Raji (cell line): ENCODE measurements around the gene C1QTNF3.

ENCODE experiments used
- POLR2A ChIP-seq: IDR thresholded peaks from 2 replicates; pipeline ENCODE4 v1.6.1; 2011; ENCODE audit warnings: low read depth, low read length, control low read depth; ENCODE audit not compliant: insufficient read depth

Gene C1QTNF3

DNA sequence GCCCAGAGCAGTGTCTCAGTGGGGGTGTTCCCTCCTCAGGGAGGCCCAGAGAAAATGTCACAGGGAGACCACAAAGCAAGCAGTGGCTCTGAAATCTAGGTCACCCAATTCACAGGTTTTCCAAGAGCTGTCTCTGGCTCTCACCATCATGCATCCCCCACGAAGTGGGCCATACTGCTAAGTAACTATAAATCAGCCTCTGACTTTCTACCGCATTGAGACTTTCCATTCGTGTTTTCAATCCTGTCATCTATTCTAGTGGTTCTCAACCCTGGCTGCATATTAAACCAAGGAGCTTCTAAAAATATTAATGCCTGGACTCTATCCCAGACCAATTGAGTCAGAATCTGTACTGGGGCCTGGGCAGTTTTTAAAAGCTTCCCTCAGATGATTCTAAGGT, 2.0 kb upstream of the C1QTNF3 start:
- TF ChIP-seq POLR2A, result no peak

DNA sequence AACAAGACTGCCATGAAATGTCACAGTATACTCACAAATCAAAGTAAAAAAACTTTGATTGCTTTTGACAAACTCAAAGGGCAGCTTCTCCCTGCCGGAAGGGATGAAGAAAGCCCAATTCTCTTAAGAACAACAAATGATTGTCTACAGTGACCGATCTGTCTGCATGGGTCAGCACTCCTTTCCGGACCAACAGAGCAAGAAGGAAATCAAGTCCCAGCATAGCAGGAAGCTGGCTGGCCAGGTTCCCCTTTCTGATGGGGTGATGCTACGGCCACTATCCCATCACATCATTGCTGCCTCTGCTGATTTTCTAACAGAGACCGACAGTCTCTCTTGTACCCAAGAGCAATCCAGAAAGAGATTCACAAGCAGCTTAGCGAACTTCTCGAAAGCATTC, 692 bp downstream of the C1QTNF3 start:
- TF ChIP-seq POLR2A, result no peak

DNA sequence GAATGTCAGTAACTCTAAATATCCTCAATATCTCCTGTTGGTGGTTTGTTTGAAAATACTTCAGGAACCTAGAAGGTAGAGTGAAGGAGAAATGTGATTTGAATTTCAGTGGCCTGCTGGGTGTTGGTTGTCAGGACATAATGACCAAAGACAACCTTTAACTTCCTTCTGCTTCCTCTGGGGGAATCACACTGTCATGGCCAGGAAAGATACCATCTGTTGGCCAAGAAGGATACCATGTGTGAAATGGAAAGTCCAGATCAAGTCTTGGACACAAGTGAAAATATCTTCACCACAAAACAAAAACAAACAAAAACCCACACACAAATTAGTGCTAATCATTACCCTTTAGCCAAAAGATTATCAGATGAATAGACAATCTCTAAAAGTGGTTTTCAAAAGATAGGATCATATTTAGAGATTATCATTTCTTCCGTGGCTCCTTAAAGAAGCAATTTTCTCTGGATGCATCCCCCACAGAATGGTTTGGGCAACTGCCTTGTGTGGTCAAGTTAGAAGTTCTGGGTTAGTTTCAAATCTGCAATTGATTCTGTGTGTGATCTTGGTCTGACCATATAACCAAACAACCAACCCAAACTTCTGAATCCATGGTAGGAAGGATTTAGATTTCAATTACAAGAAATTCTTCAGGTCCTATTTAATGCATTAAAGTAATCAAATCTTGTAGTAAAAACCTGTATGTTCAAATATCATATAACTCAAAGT, 1.6 kb downstream of the C1QTNF3 start:
- no peak for TF ChIP-seq POLR2A

DNA sequence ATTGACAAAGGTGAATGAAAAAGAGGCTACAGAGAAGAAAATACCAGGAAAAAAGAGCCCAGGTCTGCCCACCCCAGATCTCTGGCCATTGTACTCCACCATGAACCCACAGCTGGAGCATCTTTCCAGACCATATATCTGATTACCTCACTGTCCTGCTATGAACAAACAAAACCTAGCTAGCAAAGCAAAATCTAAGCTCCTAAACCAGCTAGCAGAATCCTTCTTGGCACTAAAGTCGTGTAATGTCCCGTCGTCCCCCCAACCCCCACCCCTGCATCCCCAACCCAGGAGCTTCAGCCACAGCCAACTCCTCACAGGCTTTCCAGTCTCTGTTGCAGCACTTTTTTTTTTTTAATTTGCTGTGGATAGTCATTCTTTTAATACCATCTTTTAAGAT, 2.5 kb downstream of the C1QTNF3 start:
- TF ChIP-seq POLR2A, result no peak

DNA sequence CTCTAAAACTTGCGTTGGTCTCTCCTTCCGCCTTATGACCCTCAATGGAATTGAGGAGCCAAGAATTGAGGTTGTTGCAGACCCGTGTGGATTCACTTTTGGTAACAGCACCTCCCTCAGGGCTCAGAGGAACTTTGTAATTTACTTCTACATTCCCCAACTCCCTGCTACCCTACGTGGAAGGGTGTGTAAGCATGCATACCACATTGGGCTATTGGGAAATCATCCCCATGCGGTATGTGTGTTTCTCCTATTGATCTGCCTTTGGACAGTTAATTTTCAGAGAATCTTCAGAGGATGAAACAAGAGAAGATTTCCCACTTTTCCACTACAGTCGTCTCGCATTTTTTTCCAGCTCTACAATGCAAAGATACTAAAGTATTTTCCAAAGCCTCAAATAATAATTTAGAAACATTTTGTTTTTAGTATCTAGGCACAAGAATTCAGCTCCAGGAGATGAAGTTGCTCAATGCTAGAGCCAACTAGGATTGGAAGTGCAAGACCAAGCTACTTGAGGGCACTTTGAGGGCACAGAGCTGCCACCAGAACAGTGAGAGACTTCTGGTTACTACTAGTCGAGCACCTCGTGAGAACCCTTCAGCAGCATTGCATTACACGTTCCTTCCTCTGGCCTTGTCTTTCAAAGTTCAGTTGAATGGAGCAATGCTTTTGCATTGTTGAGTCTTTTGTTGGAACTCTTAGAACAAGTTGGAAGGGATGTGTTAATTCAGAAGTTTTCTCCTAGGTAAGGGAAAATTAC, 3.4 kb downstream of the C1QTNF3 start:
- TF ChIP-seq POLR2A, result no peak

DNA sequence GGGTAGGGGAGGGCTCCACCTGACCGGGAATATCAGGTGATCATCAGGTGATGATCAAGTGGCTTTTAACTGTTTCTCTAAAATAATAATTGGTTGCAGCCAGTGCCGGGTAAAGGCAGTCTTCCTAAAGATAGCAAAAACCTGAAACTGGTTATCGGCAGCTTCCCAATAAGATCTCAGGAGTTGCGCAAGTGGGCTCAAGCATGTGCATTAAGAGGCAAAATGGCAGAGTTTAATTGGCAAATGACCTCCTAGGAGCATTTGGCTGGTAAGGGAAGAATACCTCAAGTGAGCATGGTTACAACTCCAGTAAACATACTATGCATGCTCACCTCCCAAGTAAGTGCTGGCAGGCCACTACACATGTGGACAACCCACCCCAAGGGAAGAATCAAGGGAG, 4.2 kb downstream of the C1QTNF3 start:
- TF ChIP-seq POLR2A, result no peak

DNA sequence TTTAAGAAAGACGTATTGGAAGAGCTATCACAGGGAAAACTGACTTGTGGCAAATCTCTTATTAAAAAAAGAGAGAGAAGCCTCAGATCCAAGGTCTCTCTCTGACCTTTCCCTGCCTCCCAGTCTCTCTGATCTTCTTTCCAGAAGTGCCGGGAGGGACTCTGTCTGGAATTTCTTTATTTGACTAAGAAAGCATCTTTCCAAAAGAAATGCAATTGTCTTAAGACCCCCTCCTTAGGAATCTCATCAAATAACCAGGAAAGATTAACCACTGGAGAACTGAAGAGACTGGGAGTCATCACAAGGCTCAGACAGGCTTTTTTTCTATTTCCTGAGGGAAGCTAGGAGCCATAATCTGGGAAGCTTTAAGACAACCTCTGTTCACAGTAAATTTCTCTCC, 4.6 kb downstream of the C1QTNF3 start:
- TF ChIP-seq POLR2A, result no peak

DNA sequence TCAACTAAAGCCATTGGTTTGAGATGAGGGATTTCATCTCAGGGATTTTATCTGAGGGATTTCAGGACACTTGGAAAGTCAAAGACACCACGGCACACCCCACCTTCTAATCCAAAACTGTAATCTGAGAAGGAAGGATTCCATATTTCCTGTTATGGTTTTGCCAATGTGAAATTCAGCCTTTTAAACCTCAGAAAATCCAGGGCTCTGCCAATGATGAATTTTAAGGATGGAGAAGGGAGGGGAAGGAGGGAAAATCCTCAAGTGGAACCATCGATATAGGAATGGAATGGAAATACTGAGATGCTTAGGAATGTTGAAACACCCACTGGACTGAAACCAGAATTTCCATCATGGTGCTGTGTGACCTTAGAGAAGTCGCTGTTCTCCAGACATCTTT, 5.3 kb downstream of the C1QTNF3 start:
- no peak for TF ChIP-seq POLR2A

DNA sequence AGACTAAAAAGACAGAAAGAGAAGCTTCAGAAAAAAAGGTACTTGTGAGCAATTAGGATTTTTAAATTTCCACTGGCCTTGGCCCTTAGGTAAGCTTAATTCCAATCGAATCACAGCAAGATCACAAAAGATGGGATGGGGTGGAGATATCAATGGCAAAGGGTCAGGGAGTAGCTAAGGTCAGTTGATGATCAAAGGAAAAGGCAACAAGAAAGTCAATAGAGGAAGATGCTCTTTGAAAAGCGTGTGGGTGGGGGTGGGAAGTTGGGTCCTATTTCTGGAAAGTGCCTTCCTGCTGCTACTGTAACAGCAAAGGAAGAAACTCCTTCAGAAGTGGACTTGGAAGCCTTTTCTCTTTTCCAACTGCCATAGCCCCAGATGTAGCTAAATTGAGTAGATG, 7.3 kb downstream of the C1QTNF3 start:
- no peak for TF ChIP-seq POLR2A

DNA sequence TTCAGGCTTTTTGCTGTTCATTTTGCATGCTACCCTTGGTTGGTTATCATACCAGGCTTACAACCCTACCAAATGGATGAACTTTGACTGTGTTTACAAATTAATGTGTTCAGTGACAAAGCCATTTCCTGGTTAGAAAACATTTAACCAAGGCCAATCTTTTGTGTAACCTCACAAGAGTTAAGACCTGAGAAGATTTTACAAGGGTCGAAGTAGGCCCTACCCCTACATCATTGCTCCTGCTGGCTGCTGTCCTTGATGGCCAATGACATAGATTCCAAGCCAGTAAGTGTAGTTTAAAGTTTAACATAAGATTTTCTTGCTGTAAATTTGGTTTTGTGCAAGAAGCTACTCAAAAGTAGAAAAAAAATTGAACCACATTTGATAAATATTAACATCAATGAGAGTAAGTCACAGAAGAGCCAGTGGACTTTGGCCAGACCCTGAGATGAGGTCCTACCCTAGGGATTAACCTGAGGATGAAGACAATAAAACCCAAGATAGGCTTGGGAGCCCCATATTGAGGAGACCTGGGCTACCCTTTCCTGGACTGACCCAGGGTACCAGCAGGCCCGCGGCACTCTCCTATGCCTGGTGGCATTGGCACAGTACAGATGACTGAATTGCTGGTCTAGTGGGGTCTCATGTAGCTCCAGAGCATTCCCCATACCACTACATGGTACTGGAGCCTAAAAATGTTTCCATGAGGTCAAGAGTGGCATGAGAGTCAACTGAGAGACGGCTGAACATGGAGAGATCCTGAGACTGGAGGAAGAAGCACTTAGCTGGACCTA, 8.3 kb downstream of the C1QTNF3 start:
- TF ChIP-seq POLR2A, result no peak

DNA sequence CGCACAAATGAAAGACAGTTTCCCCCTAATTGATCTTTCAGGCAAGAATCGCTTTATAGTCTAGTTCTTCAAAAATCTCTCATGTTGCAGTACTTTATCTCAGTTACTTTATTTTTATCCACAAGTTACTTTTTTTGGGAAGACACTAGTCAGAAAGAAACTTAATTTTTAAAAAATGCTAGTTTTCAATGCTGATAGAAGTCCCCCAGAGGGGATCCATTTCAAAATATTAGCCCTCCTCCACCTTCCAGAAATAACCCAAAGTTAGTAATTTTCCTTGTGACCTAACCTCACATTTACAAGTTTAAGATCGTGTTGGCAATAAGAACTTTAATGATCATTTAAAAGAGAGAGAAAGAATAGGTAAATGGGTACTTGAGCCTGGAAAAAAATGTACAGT, 11.0 kb downstream of the C1QTNF3 start:
- no peak for TF ChIP-seq POLR2A

DNA sequence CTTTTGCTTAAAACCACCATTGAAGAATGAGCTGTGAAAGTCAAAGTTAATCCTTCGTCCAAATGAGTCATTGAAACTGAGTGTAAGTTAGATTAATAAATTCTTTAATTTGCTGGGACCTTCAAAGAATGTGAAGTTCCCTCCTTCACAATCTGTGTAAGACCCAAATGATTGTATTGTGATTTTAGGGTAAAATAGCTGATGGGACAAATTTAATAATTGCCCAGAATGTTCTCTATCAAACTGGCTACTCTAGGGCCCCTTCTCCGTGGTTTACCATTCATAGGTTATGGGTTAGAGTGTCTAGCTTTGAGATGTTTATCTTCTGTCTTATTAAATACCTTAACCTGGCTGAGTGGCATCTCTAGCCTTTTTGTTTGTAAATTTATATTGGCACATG, 11.9 kb downstream of the C1QTNF3 start:
- no peak for TF ChIP-seq POLR2A

DNA sequence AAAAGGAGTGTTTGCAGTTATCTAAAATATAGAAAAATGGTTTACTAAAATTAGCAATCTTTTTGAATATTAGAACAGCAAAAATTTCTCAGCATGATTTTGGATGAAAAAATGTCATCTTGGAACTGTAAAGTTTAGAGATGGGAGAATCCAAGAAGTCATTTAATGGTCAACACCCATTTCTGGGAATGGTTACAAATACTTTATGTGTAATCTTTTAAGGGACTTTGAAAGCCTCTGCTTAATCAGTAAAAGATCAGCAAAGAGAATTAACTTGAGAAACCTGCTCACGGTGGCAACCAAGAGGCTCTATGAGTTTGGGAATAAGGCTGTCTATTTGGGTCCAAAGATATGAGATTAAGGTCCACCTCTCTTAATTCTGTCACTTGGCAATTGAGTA, 13.0 kb downstream of the C1QTNF3 start:
- no peak for TF ChIP-seq POLR2A

DNA sequence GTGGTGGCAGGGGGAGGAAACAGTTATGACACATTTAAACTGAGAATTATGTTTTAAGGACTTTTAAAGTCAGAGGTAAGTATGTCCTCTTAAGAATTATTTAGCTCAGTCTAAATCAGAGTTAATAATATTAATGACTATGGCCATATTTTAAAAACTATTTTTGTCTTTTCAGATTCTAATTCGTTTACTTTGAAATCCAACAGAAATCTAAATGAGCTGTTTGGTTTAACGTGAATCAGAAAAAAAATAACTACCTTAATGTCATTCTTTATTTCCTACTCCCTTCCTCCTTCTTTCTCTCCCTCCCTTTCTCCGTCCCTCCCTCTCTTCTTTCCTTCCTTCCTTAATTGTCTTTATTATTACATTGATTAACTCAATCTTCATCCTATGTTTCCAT, 14.7 kb downstream of the C1QTNF3 start:
- TF ChIP-seq POLR2A, result no peak

DNA sequence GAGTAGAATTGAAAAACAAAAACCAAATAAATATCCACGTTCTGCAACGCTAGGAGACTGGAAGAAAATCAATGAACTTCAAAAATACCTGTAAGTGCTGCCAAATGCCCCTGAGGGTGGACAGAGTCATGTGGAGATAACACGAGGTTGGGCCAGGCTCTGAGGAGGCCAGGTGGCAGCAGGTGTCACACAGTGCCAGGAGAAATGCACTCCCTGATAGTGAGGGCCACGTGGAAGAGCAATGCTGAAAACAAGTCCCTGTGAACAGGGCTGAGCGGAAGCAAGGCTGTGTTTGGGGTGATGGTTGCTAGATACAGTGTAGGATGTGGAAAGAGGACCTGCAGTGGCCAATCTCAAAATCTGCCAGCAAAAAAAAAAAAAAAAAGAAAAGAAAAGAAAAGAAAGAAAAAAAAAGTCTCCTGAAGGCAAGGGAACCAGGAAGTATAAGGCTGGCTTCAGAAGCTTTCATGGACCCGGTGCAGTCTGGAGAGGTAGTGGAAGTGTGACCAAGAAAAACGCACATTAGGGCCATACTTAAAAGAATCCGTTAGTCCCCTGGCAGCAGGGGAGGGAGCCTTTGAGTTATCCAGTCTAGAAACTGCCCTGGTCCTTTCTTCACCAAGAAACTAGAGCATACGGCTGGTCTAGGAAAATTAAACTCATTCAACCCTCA, 16.8 kb downstream of the C1QTNF3 start:
- no peak for TF ChIP-seq POLR2A
